Measurements from ENCODE around the gene FRMD4B.

The FRMD4B gene

GRCh38 chr3:69121513-69121912 is 264.4 kb downstream of the FRMD4B start:
- Histone ChIP-seq H3K9ac (ENCODE audit: low read depth, low read length, poor library complexity, severe bottlenecking) (no peak overlapping the region), H4K20me1 (ENCODE audit: insufficient read depth, low read length, poor library complexity, severe bottlenecking) (no peaks in the 10 kb centered on the region), H3K4me3 (ENCODE audit: low read length, poor library complexity, severe bottlenecking) (no peak overlapping the region), H2AFZ (ENCODE audit: low read length) (peak overlapping the region; percentile 91), H3K4me2 (ENCODE audit: low read depth, low read length, poor library complexity, severe bottlenecking) (peak overlapping the region; percentile 40), H3K36me3 (ENCODE audit: insufficient read depth, low read length) (no peaks in the 10 kb centered on the region), H3K9me2 (replicated peaks; ENCODE audit: low read depth, low read length) (no peaks in the 10 kb centered on the region), H3K79me2 (ENCODE audit: insufficient read depth, low read length) (no peaks in the 10 kb centered on the region), H3K4me1 (ENCODE audit: insufficient read depth, low read length, poor library complexity, severe bottlenecking) (no peaks in the 10 kb centered on the region), H3K27me3 (ENCODE audit: insufficient read depth, low read length, poor library complexity, severe bottlenecking) (no peaks in the 10 kb centered on the region), H3F3A (ENCODE audit: low read depth) (no peaks in the 10 kb centered on the region), H3K9me3 (ENCODE audit: insufficient read depth, low read depth, low read length) (no peaks in the 10 kb centered on the region)
- TF ChIP-seq, protein P1, sequence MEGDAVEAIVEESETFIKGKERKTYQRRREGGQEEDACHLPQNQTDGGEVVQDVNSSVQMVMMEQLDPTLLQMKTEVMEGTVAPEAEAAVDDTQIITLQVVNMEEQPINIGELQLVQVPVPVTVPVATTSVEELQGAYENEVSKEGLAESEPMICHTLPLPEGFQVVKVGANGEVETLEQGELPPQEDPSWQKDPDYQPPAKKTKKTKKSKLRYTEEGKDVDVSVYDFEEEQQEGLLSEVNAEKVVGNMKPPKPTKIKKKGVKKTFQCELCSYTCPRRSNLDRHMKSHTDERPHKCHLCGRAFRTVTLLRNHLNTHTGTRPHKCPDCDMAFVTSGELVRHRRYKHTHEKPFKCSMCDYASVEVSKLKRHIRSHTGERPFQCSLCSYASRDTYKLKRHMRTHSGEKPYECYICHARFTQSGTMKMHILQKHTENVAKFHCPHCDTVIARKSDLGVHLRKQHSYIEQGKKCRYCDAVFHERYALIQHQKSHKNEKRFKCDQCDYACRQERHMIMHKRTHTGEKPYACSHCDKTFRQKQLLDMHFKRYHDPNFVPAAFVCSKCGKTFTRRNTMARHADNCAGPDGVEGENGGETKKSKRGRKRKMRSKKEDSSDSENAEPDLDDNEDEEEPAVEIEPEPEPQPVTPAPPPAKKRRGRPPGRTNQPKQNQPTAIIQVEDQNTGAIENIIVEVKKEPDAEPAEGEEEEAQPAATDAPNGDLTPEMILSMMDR (conservative IDR thresholded peaks at IDR 0.05; ENCODE audit: low read length): no peak
- no peak for TF ChIP-seq EZH2phosphoT487 (IDR thresholded peaks at IDR 0.05; ENCODE audit: borderline replicate concordance)

GRCh38 chr3:69120879-69121464 is 264.9 kb downstream of the FRMD4B start:
- Histone ChIP-seq H3K4me3 (ENCODE audit: low read length, poor library complexity, severe bottlenecking) (no peak overlapping the region), H4K20me1 (ENCODE audit: insufficient read depth, low read length, poor library complexity, severe bottlenecking) (no peaks in the 10 kb centered on the region), H3K9me3 (ENCODE audit: insufficient read depth, low read depth, low read length) (no peaks in the 10 kb centered on the region), H3K4me1 (ENCODE audit: insufficient read depth, low read length, poor library complexity, severe bottlenecking) (no peaks in the 10 kb centered on the region), H3K9me2 (replicated peaks; ENCODE audit: low read depth, low read length) (no peaks in the 10 kb centered on the region), H3K27me3 (ENCODE audit: insufficient read depth, low read length, poor library complexity, severe bottlenecking) (no peaks in the 10 kb centered on the region), H3F3A (ENCODE audit: low read depth) (no peaks in the 10 kb centered on the region), H2AFZ (ENCODE audit: low read length) (peak overlapping the region; percentile 91), H3K79me2 (ENCODE audit: insufficient read depth, low read length) (no peaks in the 10 kb centered on the region), H3K9ac (ENCODE audit: low read depth, low read length, poor library complexity, severe bottlenecking) (no peak overlapping the region), H3K36me3 (ENCODE audit: insufficient read depth, low read length) (no peaks in the 10 kb centered on the region), H3K4me2 (ENCODE audit: low read depth, low read length, poor library complexity, severe bottlenecking) (peak overlapping the region; percentile 40)
- TF ChIP-seq, protein P1 (conservative IDR thresholded peaks at IDR 0.05; ENCODE audit: low read length): peak; percentile 95
- no peak for TF ChIP-seq EZH2phosphoT487 (IDR thresholded peaks at IDR 0.05; ENCODE audit: borderline replicate concordance)

All from Loucy (cell line).